GM19043 (cell line): Measurements from ENCODE around the gene ADAD1.
"Not testable (repeated sequence)": the region's sequence is repeated elsewhere in the genome, so short reads cannot be mapped to it uniquely, and the experiment has no call there.

Experiments used
- ATAC-seq: cut with Tn5 transposase; IDR thresholded peaks from one replicate; pipeline ENCODE4 v1.9.1; 2021; ENCODE audit warnings: low read depth; ENCODE audit not compliant: unreplicated experiment

The ADAD1 gene

DNA sequence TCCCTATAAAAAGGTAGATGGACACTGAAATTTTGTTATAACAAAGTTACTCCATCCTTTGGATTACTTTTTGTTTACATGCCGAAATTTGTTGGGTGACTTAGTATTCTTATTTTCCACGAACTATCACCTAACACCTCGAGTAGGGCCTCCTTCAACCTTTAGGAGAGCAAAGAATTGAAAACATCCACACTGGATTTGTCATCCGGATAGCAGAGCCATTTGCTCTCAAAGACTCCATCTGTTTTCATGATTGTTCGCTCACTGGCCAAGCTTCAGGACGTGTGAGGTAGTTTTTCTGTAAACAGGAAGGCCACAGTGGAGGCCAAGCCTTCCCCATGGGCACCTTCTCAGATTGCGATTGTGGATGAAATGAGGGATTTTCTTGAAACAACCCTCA, at the start of gene ADAD1:
TSS of gene ADAD1 (plus strand) at position 301 of the 400 bp plus-strand sequence. CDS start 1,059 bp downstream, outside the sequence.
- no peak for ATAC-seq

DNA sequence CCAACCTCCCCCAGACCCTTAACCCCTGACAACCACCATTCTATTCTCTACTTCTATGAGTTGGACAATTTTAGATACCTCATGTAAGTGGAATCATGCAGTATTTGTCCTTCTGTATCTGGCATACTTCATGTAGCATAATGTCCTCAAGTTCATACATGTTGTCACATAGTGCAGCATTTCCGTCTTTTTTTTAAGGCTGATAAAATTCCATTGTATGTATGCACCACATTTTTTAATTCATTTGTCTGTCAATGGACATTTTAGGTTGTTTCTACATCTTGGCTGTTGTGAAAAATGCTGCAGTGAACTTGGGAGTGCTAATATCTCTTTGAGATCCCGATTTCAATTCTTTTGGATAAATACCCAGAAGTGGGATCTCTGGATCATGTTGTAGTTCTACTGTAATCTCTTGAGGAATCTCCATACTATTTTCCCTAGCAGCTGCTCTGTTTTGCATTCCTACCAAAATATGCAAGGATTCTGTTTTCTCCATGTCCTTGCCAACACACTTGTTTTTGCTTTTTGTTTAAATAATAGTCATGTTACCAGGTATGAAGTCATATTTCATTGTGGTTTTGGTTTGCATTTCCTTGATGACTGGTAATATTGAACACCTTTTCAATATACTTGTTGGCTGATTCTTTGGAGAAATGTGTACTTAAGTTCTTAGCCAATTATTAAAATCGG, 48.8 kb upstream of the ADAD1 start:
- ATAC-seq, result no peak

DNA sequence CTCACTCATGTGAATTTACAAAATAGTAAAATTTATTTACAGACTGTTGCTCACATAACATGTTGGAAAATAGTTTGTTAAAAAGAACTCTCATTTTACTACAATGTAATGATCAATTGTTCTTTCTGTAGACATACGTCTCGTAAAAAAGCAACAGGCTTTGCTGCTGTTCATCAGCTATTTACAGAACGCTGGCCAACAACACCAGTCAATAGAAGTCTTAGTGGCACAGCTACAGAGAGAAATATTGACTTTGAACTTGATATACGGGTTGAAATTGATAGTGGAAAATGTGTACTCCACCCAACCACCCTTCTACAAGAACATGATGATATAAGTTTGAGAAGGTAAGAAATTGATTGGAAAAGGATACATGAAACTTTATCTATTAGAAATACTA, 47.6 kb upstream of the ADAD1 start:
- no peak for ATAC-seq

DNA sequence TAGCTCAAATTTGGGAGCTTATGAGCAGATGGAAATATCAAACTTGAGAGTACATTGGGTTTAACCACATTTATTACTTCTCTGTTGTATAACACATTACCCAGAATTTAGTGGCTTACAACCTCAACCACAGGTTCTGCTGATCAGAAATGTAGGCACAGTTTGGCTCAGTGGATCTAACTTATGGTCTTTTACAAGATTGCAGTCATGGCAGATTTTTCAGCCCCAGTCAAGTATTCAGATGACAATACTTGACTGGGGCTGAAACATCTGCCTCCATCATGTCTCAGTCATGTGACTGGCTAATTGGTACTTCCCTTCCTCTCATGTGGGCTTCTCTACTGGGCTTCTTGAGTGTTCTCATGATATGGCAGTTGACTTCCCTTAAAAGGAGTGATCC, 44.0 kb upstream of the ADAD1 start:
- ATAC-seq, result no peak

DNA sequence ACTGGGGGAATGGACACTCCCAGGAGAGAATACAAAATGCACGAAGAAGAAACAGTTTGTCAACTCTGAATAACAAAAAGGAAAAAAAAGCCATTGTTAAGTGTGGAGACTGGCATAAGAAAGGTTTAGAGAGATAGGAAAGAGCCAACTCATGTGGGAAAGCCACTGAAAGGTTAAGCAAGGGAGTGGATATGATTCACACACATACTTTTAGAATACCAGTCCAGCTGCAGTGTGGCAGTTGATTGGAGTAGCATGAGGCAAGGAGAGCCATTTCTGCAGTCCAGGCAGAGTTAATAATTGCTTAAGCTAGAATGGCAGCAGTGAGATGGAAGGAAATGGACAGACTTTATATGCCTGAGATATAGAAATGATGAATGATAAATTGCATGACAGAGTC, 36.9 kb upstream of the ADAD1 start:
- no peak for ATAC-seq

DNA sequence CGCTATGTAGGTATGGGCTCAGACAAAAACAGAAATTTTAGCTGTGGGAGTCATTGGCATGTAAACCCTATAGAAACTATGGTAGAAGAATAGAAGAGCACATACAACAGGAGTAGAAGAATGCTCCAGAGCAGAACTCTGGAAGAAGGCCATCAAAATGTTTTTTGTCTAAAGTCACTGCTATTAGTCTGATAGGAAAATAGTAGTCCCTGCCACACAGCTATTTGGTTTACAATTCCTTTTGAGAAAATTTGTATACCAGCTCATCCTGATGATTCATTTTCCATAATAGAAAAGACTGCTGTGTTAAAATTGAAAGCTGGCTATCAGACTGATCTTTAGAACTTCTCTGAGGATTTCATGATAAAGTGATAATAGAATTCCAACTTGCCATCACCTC, 32.8 kb upstream of the ADAD1 start:
- no peak for ATAC-seq

DNA sequence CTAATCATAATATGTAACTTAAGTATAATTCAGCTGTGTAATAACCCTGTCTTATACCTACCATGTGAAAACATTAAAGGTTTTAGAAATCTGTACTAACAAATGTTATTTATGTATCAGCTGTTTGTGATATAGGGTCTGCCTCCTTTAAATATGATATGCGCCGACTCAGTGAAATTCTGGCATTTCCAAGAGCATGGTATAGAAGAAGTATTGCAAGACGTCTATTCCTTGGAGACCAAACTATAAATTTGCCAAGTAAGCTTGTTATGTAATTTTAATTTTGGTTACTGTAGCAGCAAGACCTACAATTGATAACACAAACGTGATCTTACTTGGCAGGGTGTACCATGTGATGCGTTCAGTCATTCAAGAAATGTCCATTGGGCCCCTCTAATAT, 32.3 kb upstream of the ADAD1 start:
- ATAC-seq, result no peak

DNA sequence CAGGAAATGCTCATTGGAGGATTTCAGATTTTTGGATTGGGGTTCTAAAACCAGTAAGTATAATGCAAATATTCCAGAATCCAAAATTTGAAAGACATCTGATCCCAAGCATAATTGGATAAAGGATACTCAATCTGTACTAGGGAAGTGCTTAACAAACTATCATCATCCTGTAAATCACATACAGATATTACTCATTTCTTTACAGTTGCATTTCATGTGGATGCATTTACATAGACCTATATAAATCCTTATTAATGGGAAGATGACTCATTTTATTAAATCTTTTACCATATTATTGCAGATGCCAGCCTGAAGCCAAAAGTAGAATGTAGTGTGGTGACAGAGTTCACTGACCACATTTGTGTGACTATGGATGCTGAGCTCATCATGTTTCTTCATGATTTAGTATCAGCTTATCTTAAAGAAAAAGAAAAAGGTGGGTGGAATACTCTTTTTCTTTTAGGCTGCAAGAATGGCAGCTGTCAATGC, 22.4 kb upstream of the ADAD1 start:
- ATAC-seq, result no peak

DNA sequence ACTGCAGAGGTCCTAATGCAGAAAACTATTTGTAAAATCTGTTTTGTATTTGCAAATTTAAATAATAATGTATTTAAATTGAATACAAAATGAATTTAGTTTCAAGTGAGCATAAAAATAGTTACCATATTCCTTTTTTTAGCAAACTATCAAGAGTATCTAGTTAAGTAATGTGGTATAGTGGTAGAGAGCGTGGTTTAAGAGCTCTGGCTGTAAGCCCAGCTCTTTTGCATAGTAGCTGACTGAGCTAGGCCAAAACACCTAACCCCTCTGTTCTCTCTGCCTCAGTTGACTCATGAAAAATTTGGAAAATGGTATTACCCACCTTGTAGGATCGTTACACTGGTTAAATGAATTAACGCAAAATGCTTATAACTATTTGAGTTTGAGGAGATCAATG, 18.1 kb upstream of the ADAD1 start:
- no peak for ATAC-seq

DNA sequence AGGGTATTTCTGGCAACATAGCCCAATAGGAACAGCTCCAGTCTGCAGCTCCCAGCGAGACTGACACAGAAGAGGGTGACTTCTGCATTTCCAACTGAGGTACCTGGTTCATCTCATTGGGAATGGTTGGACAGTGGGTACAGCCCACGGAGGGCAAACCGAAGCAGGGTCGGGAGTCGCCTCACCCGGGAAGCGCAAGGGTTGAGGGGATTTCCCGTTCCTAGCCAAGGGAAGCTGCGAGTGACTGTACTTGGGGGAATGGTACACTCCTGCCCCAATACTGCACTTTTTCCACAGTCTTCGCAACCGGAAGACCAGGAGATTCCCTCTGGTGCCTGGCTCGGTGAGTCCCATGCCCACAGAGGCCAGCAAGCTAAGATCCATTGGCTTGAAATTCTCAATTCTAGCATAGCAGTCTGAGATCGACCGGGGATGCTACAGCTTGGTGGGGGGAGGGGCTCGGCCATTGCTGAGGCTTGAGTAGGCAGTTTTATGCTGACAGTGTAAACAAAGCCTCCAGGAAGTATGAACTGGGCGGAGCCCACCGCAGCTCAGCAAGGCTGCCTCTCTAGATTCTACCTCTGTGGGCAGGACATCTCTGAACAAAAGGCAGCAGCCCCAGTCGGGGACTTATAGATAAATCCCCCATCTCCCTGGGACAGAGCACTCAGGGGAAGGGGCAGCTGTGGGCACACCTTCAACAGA, 14.0 kb upstream of the ADAD1 start:
- ATAC-seq, result no peak

DNA sequence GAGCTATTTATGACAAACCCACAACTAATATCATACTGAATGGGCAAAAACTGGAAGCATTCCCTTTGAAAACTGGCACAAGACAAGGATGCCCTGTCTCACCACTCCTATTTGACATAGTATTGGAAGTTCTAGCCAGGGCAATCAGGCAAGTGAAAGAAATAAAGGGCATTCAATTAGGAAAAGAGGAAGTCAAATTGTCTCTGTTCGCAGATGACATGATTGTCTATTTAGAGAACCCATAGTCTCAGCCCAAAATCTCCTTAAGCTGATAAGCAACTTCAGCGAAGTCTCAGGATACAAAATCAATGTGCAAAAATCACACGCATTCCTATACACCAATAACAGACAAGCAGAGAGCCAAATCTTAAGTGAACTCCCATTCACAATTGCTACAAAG, 10.0 kb upstream of the ADAD1 start:
- not testable (repeated sequence) for ATAC-seq

DNA sequence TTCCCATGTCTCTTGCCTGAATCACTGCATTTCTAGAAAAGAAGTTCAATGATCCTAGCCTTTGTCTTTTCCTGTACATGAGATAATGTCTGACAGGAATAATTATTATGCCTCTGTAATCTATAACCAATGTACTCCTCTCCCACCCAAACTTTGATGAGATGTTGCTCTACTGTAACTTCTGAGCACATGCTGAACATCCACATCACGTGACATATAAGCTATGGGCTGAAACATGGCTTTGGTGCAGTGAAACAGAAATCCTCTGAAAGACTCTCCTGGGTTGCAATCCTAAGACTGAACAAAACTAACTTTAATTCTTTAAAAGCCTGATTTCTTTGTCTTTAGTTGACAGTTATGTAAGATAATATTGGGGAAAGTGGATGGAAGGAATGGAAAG, 1.5 kb upstream of the ADAD1 start:
- no peak for ATAC-seq

DNA sequence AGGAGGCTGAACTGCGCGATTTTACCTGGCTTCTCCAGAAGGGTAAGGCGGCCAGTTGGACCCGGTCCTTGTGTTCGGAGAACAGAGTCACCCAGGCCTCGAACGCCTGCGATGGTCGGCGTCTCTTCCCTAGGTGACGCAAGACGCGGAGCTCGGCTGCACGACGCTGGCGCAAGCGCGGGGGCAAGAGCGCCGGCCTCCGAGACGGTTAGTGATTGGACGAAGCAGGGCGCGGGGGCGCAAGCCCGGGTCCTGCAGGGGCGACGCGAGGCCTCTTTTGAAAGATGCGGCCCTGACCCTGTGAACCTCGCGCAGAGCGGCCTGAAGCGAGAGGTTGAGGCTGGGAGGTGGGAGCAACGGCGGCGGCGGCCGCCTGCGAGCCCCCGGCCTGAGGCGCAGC, 428 bp downstream of the ADAD1 start:
- ATAC-seq, result no peak

DNA sequence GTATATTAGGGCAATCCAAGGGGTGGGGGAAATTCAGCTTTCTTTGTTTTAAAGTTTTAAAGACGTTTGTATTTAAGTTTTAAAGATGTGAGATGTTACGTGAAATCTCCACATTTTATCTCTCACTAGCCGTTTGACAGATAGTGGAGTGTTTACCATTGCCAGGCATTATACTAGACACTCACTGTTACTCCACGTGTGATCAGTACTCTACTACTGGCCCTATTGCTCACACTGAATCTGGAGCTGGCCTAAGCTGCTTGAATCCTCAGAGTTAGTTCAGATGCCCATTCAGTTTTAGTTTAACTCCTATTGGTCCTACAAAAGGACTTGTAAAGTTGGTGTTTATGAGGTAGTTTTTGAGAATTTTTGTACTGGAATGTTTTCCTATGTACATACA, 4.5 kb downstream of the ADAD1 start:
- ATAC-seq, result no peak

DNA sequence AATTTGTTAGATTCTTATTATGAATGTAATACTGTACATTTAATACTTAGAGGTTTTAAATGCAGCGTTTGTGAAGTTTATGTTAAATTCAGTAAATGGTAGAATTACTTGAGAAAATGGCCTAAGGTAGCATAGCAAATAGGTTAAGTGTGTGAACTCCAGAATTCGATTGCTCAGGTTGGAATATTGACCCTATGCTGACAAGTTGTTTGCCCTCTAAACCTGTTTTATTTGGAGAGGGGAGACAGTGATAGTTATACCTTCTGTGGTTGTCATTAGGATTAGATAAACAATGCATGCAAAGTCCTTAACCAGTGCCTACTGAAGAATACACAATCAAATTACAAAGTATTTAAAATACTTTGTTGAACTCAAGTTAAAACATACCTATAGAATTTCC, 5.4 kb downstream of the ADAD1 start:
- no peak for ATAC-seq

DNA sequence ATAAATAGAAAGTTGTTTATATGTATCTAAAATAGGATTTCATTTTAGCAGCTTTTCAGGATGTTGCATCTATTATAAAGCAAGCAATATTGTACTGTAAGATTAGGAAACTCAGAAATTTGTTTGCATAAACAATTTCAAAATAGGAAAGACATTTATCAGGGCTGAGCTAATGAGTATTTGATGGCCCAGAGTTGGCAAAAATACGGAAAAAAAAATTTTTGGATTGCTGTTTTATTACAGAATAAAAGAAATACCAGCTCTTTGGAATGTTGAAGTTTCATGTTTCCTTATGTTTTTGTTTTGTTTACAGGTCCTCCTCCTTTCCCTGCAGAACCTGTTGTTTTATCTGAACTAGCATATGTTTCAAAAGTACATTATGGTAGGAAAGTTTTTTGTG, 14.5 kb downstream of the ADAD1 start:
- ATAC-seq, result no peak

DNA sequence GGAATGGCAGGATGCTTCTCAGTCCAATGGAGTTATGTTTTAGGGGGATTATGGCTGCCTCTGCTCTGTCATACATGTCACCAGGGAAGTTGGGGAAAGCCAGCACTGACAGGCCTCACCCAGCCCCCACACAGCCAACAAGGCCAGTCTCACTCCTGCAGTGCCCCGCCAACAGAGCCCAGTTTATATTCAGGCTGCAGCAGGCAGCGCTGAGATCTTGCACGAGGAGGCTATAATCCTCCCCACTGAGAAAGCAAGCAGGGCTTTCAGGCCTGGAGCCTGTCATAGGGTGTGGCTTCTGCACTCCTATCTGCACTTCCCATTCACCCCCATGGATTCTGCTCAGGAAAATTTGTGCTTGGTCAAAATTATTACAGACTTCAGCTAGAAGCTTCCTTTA, 25.1 kb downstream of the ADAD1 start:
- ATAC-seq, result no peak

DNA sequence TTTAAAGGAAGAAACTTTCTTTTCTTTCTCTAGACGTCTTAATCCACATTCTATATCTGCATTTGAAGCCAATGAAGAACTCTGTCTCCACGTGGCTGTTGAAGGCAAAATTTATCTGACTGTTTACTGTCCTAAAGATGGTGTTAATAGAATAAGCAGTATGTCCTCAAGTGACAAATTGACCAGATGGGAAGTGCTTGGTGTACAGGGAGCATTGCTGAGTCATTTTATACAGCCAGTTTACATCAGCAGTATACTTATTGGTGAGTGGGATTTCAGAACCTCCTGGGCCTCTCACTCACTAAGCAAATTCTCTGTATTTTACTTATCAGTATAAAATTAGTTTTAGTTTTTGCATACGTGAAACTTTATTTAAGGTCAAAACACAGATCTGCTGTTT, 33.7 kb downstream of the ADAD1 start:
- no peak for ATAC-seq

DNA sequence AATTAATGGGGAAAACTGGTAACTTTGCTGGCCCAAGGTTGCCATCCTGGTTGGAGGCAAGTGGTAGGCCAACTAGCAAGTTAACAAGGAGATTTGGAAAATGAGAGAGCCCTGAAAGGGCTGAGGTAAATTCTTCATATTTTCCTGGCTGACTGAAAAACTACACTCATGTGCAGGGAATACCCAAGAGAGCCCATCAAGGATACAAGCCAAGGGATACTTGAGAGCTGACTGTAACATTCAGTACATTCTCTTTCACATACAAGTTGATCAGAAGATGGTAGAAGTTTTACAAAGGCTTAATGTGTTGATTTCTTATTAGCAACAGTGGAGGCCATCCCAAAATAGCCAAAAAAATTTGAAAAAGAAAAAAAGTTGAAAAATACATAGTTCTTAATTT, 44.4 kb downstream of the ADAD1 start:
- ATAC-seq, result no peak

DNA sequence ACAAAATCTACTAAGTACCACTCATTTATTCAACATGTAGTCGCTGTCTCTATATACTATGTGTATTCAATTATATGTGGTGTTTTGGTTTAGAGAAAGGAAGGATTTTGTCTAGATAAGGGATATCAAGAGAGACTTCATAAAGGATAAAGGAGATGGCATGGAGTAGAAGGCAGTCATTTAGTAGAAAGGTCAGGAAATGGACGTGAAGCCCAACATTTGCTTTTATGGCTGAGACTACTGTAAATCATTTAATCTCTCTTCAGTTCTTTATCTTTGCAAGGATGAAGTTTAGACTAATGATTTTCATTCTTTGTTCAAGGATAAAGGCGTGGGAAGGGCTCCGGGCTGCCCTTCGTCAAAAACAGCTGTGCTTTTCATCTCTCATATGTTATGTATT, 52.5 kb downstream of the ADAD1 start:
- ATAC-seq, result no peak

DNA sequence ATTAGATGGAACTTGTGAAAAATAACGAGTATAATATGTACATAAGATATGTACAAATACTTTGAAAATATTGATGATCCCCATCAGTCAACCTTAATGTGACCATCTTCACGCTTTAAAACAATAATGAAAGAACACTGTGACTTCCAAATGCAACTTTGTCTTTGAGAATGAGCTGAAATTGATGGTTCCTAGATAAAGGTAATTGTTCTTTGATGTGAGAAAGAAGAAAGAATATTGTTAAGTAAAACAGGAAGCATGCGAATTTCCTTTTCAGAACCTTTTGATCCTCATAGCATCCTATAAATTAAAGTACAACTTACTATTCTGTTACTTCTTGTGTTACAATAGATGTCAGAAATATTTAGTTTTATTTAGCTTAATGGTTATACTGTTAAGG, 55.5 kb downstream of the ADAD1 start:
- no peak for ATAC-seq

DNA sequence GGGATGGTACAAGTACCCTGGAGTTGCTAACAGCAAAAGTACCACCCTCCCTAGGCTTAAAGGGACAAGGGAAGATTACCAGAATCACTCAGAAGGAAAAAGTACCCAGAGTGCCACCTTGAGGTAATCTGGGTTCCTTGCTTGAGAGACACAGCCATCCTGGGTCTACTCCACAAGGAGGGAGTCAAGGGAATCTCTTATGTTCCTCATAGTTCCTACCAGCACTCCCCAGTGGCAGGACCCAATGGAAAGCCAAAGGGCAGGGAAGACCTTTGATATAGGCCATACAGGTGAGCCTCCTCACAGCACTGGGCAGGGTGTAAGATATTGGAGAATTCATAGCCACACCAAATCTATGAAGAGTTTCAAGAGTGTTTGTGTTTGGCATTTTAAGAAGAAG, 72.0 kb downstream of the ADAD1 start:
- no peak for ATAC-seq
